K562 (cell line): ENCODE data around the gene SETD5. TPM values are rescaled to one million over a fixed set of nuclear protein-coding genes. Genes with fewer than 3 reads are reported as not detected.

Experiments
- ATAC-seq: fragments of 200-7000 bp; cut with Tn5 transposase; 3 replicates; pipeline ENCODE4 v1.9.1; 2020; ENCODE audit warnings: moderate library complexity
- BruUV-seq: library from RNA; stranded (reverse); fragments of 400-500 nt; replicated peaks from 2 replicates; lab custom pipeline; 2021; lab: Mats Ljungman, UMichigan
- CTCF ChIA-PET: fragments of 300-600 bp; formaldehyde crosslinking; extraction: SDS; loops from one replicate; lab custom pipeline; 2021; ENCODE audit warnings: low intra/inter-chr PET ratio; lab: Yijun Ruan, JAX
- POLR2A ChIA-PET: fragments of 300-600, 350-650 bp; sonication (Branson Sonifier 250); formaldehyde crosslinking; extraction: SDS; loops from one replicate; lab custom pipeline; 2021; ENCODE audit warnings: antibody characterized with exemption, inconsistent platforms; lab: Yijun Ruan, JAX
- DNase-seq, 4 experiments: peaks; one replicate each; pipeline versions ENCODE4 v3.0.0 to v3.0.0-alpha.2; 2011 to 2018; ENCODE audit warnings: low spot score in 3 of 4, mixed read lengths in 3 of 4; ENCODE audit errors: extremely low read depth in 1 of 4
- FAIRE-seq: peaks from 2 replicates; lab custom pipeline; 2011; peaks lifted over from hg19 to GRCh38; lab: Jason Lieb, UNC
- H2AFZ ChIP-seq: 2 replicates; pipeline ENCODE4 v1.6.0; 2011; ENCODE audit warnings: low read depth, low read length, control low read depth, inconsistent platforms
- H3K27ac ChIP-seq: fragments of 200-600 bp; 3 replicates; pipeline ENCODE4 v1.8.0; 2011; ENCODE audit warnings: low read depth, mild to moderate bottlenecking, control low read depth, inconsistent platforms, low read length, moderate library complexity, mixed read lengths; ENCODE audit errors: extremely low read depth
- H3K27me3 ChIP-seq, 2 experiments: fragments of 300-600 bp in 1 of 2; 2 replicates in 1 of 2; 3 replicates in 1 of 2; pipeline versions ENCODE4 v1.6.0 to v1.8.0; 2011; ENCODE audit warnings: inconsistent platforms in 2 of 2, low read length in 2 of 2, mild to moderate bottlenecking in 1 of 2, mixed read lengths in 1 of 2, moderate library complexity in 1 of 2; ENCODE audit not compliant: control insufficient read depth in 2 of 2, insufficient read depth in 2 of 2
- H3K36me3 ChIP-seq: fragments of 300-600 bp; 3 replicates; pipeline ENCODE4 v1.8.0; 2011; ENCODE audit warnings: mild to moderate bottlenecking, low read length, inconsistent platforms; ENCODE audit not compliant: control insufficient read depth, insufficient read depth
- H3K4me1 ChIP-seq, 2 experiments: fragments of 200-600 bp in 1 of 2; replicated peaks in 1 of 2; 2 replicates in 1 of 2; 3 replicates in 1 of 2; pipeline versions ENCODE4 v1.5.1 to v1.8.0; 2011; ENCODE audit warnings: inconsistent platforms in 2 of 2, low read length in 2 of 2, mild to moderate bottlenecking in 1 of 2, mixed read lengths in 1 of 2, moderate library complexity in 1 of 2; ENCODE audit not compliant: control insufficient read depth in 2 of 2, insufficient read depth in 2 of 2
- H3K4me2 ChIP-seq: 2 replicates; pipeline ENCODE4 v1.6.1; 2011; ENCODE audit warnings: low read length, control low read depth, inconsistent platforms, mixed read lengths; ENCODE audit not compliant: insufficient read depth
- H3K4me3 ChIP-seq: fragments of 200-600 bp; sonication (generic), shearing (Covaris generic); 2 replicates; pipeline ENCODE4 v1.5.1; 2016; ENCODE audit warnings: control low read depth, inconsistent platforms
- H3K79me2 ChIP-seq: fragments of 200-600 bp; 3 replicates; pipeline ENCODE4 v1.8.0; 2011; ENCODE audit warnings: low read length, inconsistent platforms; ENCODE audit not compliant: control insufficient read depth, insufficient read depth
- H3K9ac ChIP-seq, 2 experiments: 2 replicates each; pipeline versions ENCODE4 v1.6.0 to v1.6.1; 2011; ENCODE audit warnings: low read depth in 2 of 2, low read length in 2 of 2, control low read depth in 1 of 2, inconsistent platforms in 1 of 2, mild to moderate bottlenecking in 1 of 2, mixed read lengths in 1 of 2; ENCODE audit not compliant: insufficient read depth in 1 of 2
- H3K9me1 ChIP-seq: one replicate; pipeline ENCODE4 v1.6.0; 2011; ENCODE audit warnings: inconsistent platforms, mild to moderate bottlenecking, low read length, moderate library complexity; ENCODE audit not compliant: control insufficient read depth, insufficient read depth
- H3K9me3 ChIP-seq: replicated peaks from 2 replicates; pipeline ENCODE4 v1.5.1; 2011; ENCODE audit warnings: low read depth, low read length, inconsistent platforms; ENCODE audit not compliant: control insufficient read depth, insufficient read depth
- H4K20me1 ChIP-seq: replicated peaks from 2 replicates; pipeline ENCODE4 v1.6.1; 2011; ENCODE audit warnings: low read length, inconsistent platforms, mixed read lengths; ENCODE audit not compliant: control insufficient read depth, insufficient read depth
- ARID1B ChIP-seq: fragments of 450-650 bp; IDR thresholded peaks from 2 replicates; pipeline ENCODE4 v1.6.1; 2016; ENCODE audit warnings: antibody characterized with exemption, mild to moderate bottlenecking, inconsistent platforms
- BRF1 ChIP-seq: IDR thresholded peaks from 3 replicates; pipeline ENCODE4 v1.6.1; 2011; ENCODE audit warnings: borderline replicate concordance, mild to moderate bottlenecking; ENCODE audit not compliant: insufficient read length; ENCODE audit errors: extremely low read depth
- ELF1 ChIP-seq: fragments of 200-800 bp; sonication (Bioruptor generic); IDR thresholded peaks from 2 replicates; pipeline ENCODE4 v1.6.1; 2016; ENCODE audit warnings: missing genetic modification characterization, missing compliant biosample characterization
- ETS1 ChIP-seq: conservative IDR thresholded peaks from 2 replicates; pipeline ENCODE4 v1.6.1; 2011; ENCODE audit warnings: low read depth, mild to moderate bottlenecking, low read length; ENCODE audit not compliant: control insufficient read depth
- HMGN3 ChIP-seq: IDR thresholded peaks from 2 replicates; pipeline ENCODE4 v1.6.1; 2011; ENCODE audit warnings: borderline replicate concordance, low read depth, mild to moderate bottlenecking, mixed read lengths, low read length; ENCODE audit not compliant: insufficient read length; ENCODE audit errors: extremely low read depth
- KDM2B ChIP-seq: fragments of 250-450 bp; sonication (Bioruptor Pico); IDR thresholded peaks from 2 replicates; pipeline ENCODE4 v1.8.0; 2021; ENCODE audit warnings: mild to moderate bottlenecking, moderate library complexity
- MEF2A ChIP-seq: IDR thresholded peaks from 2 replicates; pipeline ENCODE4 v1.6.1; 2011; ENCODE audit warnings: low read depth, mild to moderate bottlenecking, low read length, moderate library complexity; ENCODE audit not compliant: control insufficient read depth
- MTF1 ChIP-seq: fragments of 250-450 bp; sonication (Bioruptor Pico); IDR thresholded peaks from 2 replicates; pipeline ENCODE4 v1.9.0; 2021; ENCODE audit warnings: moderate library complexity, mild to moderate bottlenecking, inconsistent platforms, borderline replicate concordance
- NRF1 ChIP-seq, 2 experiments: fragments of 450-650 bp; IDR thresholded peaks in 1 of 2; conservative IDR thresholded peaks in 1 of 2; 2 replicates each; pipeline ENCODE4 v1.6.1; 2014; ENCODE audit warnings: mild to moderate bottlenecking in 2 of 2
- POLR3A ChIP-seq: IDR thresholded peaks from 2 replicates; pipeline ENCODE4 v1.6.1; 2011; ENCODE audit warnings: borderline replicate concordance, mild to moderate bottlenecking, moderate library complexity; ENCODE audit not compliant: insufficient read length, insufficient read depth; ENCODE audit errors: extremely low read depth
- PRMT5 ChIP-seq: sonication (generic); formaldehyde crosslinking; IDR thresholded peaks from 2 replicates; pipeline ENCODE4 v1.5.0; 2020; ENCODE audit warnings: missing genetic modification reagents
- SRSF7 ChIP-seq: fragments of 200-400 bp; formaldehyde crosslinking; optimal IDR thresholded peaks from 2 replicates; pipeline ENCODE3; 2017; ENCODE audit warnings: mild to moderate bottlenecking, low read depth, low read length
- TAF15 ChIP-seq: fragments of 200-400 bp; formaldehyde crosslinking; IDR thresholded peaks from 2 replicates; pipeline ENCODE4 v1.6.1; 2017; ENCODE audit warnings: mild to moderate bottlenecking, low read depth, low read length, moderate library complexity
- ZBTB49 ChIP-seq: sonication (generic); formaldehyde crosslinking; IDR thresholded peaks from 2 replicates; pipeline ENCODE4 v1.8.0; 2022; ENCODE audit warnings: missing genetic modification reagents, mild to moderate bottlenecking, borderline replicate concordance
- ZNF444 ChIP-seq: fragments of 250-450 bp; sonication (Bioruptor Pico); IDR thresholded peaks from 2 replicates; pipeline ENCODE4 v1.4.0; 2020; ENCODE audit warnings: mild to moderate bottlenecking, moderate library complexity
- ZNF696 ChIP-seq: fragments of 250-450 bp; sonication (Bioruptor Pico); conservative IDR thresholded peaks from 2 replicates; pipeline ENCODE4 v1.4.0; 2020; ENCODE audit warnings: mild to moderate bottlenecking, moderate library complexity
- ZNF76 ChIP-seq: fragments of 250-450 bp; sonication (Bioruptor Pico); IDR thresholded peaks from 2 replicates; pipeline ENCODE4 v1.4.0; 2020; ENCODE audit warnings: mild to moderate bottlenecking, moderate library complexity, borderline replicate concordance
- WGBS: fragments of 100-300 bp; shearing (Covaris generic); methylation state at CpG from one replicate; pipeline ENCODE4 v1.1.6; 2016; ENCODE audit warnings: low coverage, mixed read lengths; ENCODE audit not compliant: insufficient coverage; ENCODE audit errors: missing lambda C conversion rate; 5-methylcytosine and 5-hydroxymethylcytosine counted together
- in situ Hi-C: fragments of 300-500 bp; cut with MboI; formaldehyde crosslinking; loops from 4 replicates; pipeline ENCODE4 v1.15.0; 2018; ENCODE audit warnings: inconsistent platforms, mixed read lengths
- intact Hi-C: fragments of 100-400 bp; cut with micrococcal nuclease; formaldehyde crosslinking; loops from 2 replicates; pipeline ENCODE4 v1.14.2; 2022
- polyA plus RNA-seq, 8 experiments: library from polyadenylated mRNA; depleted of rRNA in 4 of 8; stranded (reverse) in 5 of 8; unstranded in 3 of 8; fragments of >200 nt; fragmentation: Nextera tagmentation in 2 of 8; fragmentation: Illumina TruSeq in 1 of 8; extraction: Ambion mirVana in 2 of 8; extraction: Trizol in 1 of 8; gene quantifications; 2 replicates each; pipeline versions ENCODE4 v1.2.1 to v1.2.3, GENCODE V29; 2011 to 2014; ENCODE audit warnings: inconsistent platforms in 1 of 8, missing spikeins in 1 of 8
- total RNA-seq, 7 experiments: library from RNA; depleted of rRNA in 6 of 7; stranded (reverse); fragments of >200 nt in 6 of 7; fragmentation: Illumina TruSeq in 2 of 7; extraction: Trizol in 2 of 7; gene quantifications; 2 replicates each; pipeline versions ENCODE4 v1.2.1 to v1.2.3, GENCODE V29; 2011 to 2021; ENCODE audit warnings: low replicate concordance in 1 of 7

The SETD5 gene
- total and polyA plus RNA-seq, 9 of the 15 experiments (the other 6 are each of a cell fraction or from before 2014, with no cell fraction given): 20.8 to 135 (median 87.2) TPM

GRCh38 chr3:9409981-9410854, 12.8 kb downstream of the SETD5 start (continued):
- no peak for TF ChIP-seq ZBTB49 (CRISPR knock-in tag)
- TF ChIP-seq PRMT5 (CRISPR knock-in tag): no peak
- TF ChIP-seq ZNF444: no peak
- no peak for TF ChIP-seq MEF2A

- H3K9ac ChIP-seq: no peak overlapping the region
- no peaks in the 10 kb centered on the region for H3K9me3 ChIP-seq
- intact Hi-C loops (no loop called here), in situ Hi-C loops (no loop called here)
- POLR2A ChIA-PET: interaction anchor here (2.0 to 5.7 kb wide), 3 partner anchors 9 to 48 kb away, joined by 9 to 95 read pairs (median 25); partner anchors contain the start of genes SETD5 and THUMPD3
- no peaks in the 10 kb centered on the region for H3K9me1 ChIP-seq
- H3K27ac ChIP-seq: no peak overlapping the region
- no peak overlapping the region for H3K4me2 ChIP-seq
- H3K27me3 ChIP-seq: no peaks in the 10 kb centered on the region
- CTCF ChIA-PET: no interaction called here
- BruUV-seq: no TSS peak
- WGBS: 79% methylated on average over 1 of the region's 1 CpG
- peaks cover 6 to 38% of the 10 kb centered on the region in 2 experiments for H3K4me1 ChIP-seq
- no peak overlapping the region for H3K4me3 ChIP-seq
- H3K36me3 ChIP-seq: peaks cover 21% of the 10 kb centered on the region
- ATAC-seq (no peak), DNase-seq (no peak), FAIRE-seq (no peak)
- peaks cover 100% of the 10 kb centered on the region for H3K79me2 ChIP-seq
- H4K20me1 ChIP-seq: peaks cover 32% of the 10 kb centered on the region
- H2AFZ ChIP-seq: no peak overlapping the region
- no peak for TF ChIP-seq ARID1B
- TF ChIP-seq BRF1: no peak
- TF ChIP-seq TAF15: no peak
- no peak for TF ChIP-seq POLR3A
- TF ChIP-seq NRF1 (conservative IDR thresholded peaks at IDR 0.05 in 1 of 2, IDR thresholded peaks at IDR 0.05 in 1 of 2): no peak
- no peak for TF ChIP-seq SRSF7
- TF ChIP-seq ELF1: no peak
- no peak for TF ChIP-seq HMGN3
- TF ChIP-seq KDM2B (CRISPR knock-in tag): no peak
- TF ChIP-seq ZNF696 (CRISPR knock-in tag): no peak
- TF ChIP-seq ETS1: no peak
- TF ChIP-seq ZNF76: no peak
- no peak for TF ChIP-seq MTF1 (CRISPR knock-in tag)
Measured at GRCh38 chr3:9411302-9411701, 13.9 kb downstream of the SETD5 start.
